IMR-90 (cell line): ENCODE measurements around the gene PAK5. TPM values are rescaled to one million over a fixed set of nuclear protein-coding genes. Genes with fewer than 3 reads are reported as not detected.

Experiments used
- ATAC-seq: fragments of 200-7000 bp; cut with Tn5 transposase; 2 replicates; pipeline ENCODE4 v1.9.1; 2020; ENCODE audit warnings: low read depth, mild to moderate bottlenecking, moderate library complexity
- BruUV-seq: library from RNA; stranded (reverse); fragments of 400-500 nt; replicated peaks from 2 replicates; lab custom pipeline; 2021; lab: Mats Ljungman, UMichigan
- CTCF ChIA-PET: fragments of 300-600 bp; formaldehyde crosslinking; extraction: SDS; loops from one replicate; lab custom pipeline; 2021; ENCODE audit warnings: antibody characterized with exemption; lab: Yijun Ruan, JAX
- POLR2A ChIA-PET: fragments of 300-600 bp; sonication (Branson Sonifier 250); formaldehyde crosslinking; loops from one replicate; lab custom pipeline; 2022; ENCODE audit warnings: antibody characterized with exemption; ENCODE audit not compliant: unreplicated experiment; lab: Charles Lee
- DNase-seq: peaks from one replicate; pipeline ENCODE4 v3.0.0; 2013
- H2AFZ ChIP-seq: replicated peaks from 2 replicates; pipeline ENCODE3; 2013; ENCODE audit warnings: low read length, mild to moderate bottlenecking; ENCODE audit not compliant: poor library complexity
- H2AK5ac ChIP-seq: 2 replicates; pipeline ENCODE4 v1.6.1; 2013; ENCODE audit warnings: low read depth, low read length, inconsistent platforms
- H2AK9ac ChIP-seq: replicated peaks from 2 replicates; pipeline ENCODE3; 2013; ENCODE audit warnings: mild to moderate bottlenecking, low read depth, low read length, moderate library complexity; ENCODE audit not compliant: poor library complexity
- H2BK120ac ChIP-seq: 2 replicates; pipeline ENCODE4 v1.6.1; 2013; ENCODE audit warnings: low read depth, low read length, inconsistent platforms
- H2BK15ac ChIP-seq: 3 replicates; pipeline ENCODE4 v1.6.1; 2013; ENCODE audit warnings: low read depth, low read length, inconsistent platforms
- H2BK20ac ChIP-seq: 2 replicates; pipeline ENCODE4 v1.6.1; 2013; ENCODE audit warnings: low read depth, mild to moderate bottlenecking, inconsistent platforms, low read length, moderate library complexity
- H2BK5ac ChIP-seq: 2 replicates; pipeline ENCODE4 v1.6.1; 2013; ENCODE audit warnings: mild to moderate bottlenecking, low read depth, low read length, inconsistent platforms; ENCODE audit not compliant: poor library complexity, severe bottlenecking
- H3K14ac ChIP-seq: replicated peaks from 2 replicates; pipeline ENCODE4 v1.6.1; 2013; ENCODE audit warnings: low read depth, low read length, inconsistent platforms
- H3K18ac ChIP-seq: 2 replicates; pipeline ENCODE4 v1.6.1; 2013; ENCODE audit warnings: low read depth, low read length, control low read depth
- H3K23ac ChIP-seq: 2 replicates; pipeline ENCODE4 v1.6.1; 2013; ENCODE audit warnings: low read depth, low read length, inconsistent platforms
- H3K27ac ChIP-seq: 2 replicates; pipeline ENCODE4 v1.5.1; 2013; ENCODE audit warnings: mild to moderate bottlenecking, control low read depth, low read length; ENCODE audit not compliant: insufficient read depth
- H3K27me3 ChIP-seq: 2 replicates; pipeline ENCODE4 v1.6.1; 2013; ENCODE audit warnings: low read length; ENCODE audit not compliant: control insufficient read depth, insufficient read depth
- H3K36me3 ChIP-seq: 2 replicates; pipeline ENCODE4 v1.6.1; 2013; ENCODE audit warnings: low read length, mixed read lengths; ENCODE audit not compliant: control insufficient read depth, insufficient read depth
- H3K4ac ChIP-seq: 2 replicates; pipeline ENCODE4 v1.6.1; 2013; ENCODE audit warnings: low read depth, low read length, inconsistent platforms
- H3K4me1 ChIP-seq: 2 replicates; pipeline ENCODE4 v1.6.1; 2013; ENCODE audit warnings: low read length, mixed read lengths; ENCODE audit not compliant: control insufficient read depth, insufficient read depth
- H3K4me2 ChIP-seq: 2 replicates; pipeline ENCODE4 v1.6.1; 2013; ENCODE audit warnings: low read depth, mild to moderate bottlenecking, control low read depth, low read length, moderate library complexity
- H3K4me3 ChIP-seq: 2 replicates; pipeline ENCODE4 v1.5.1; 2013; ENCODE audit warnings: low read depth, mild to moderate bottlenecking, control low read depth, low read length, moderate library complexity; ENCODE audit not compliant: insufficient read depth
- H3K56ac ChIP-seq: 2 replicates; pipeline ENCODE4 v1.6.1; 2013; ENCODE audit warnings: low read length, inconsistent platforms; ENCODE audit not compliant: insufficient read depth; ENCODE audit errors: extremely low read depth
- H3K79me1 ChIP-seq, 2 experiments: 2 replicates each; pipeline ENCODE4 v1.6.1; 2013; ENCODE audit warnings: low read length in 2 of 2, inconsistent platforms in 1 of 2, low read depth in 1 of 2
- H3K9ac ChIP-seq: 2 replicates; pipeline ENCODE4 v1.6.1; 2013; ENCODE audit warnings: low read depth, low read length, control low read depth
- H3K9me1 ChIP-seq: 2 replicates; pipeline ENCODE4 v1.6.1; 2013; ENCODE audit warnings: low read length, inconsistent platforms; ENCODE audit not compliant: insufficient read depth
- H3K9me3 ChIP-seq: 2 replicates; pipeline ENCODE4 v1.6.1; 2013; ENCODE audit warnings: low read length; ENCODE audit not compliant: control insufficient read depth, insufficient read depth
- H4K20me1 ChIP-seq: 2 replicates; pipeline ENCODE4 v1.6.1; 2013; ENCODE audit warnings: low read length, inconsistent platforms; ENCODE audit not compliant: insufficient read depth
- H4K5ac ChIP-seq: 2 replicates; pipeline ENCODE4 v1.6.1; 2013; ENCODE audit warnings: mild to moderate bottlenecking, low read depth, low read length, control low read depth
- H4K8ac ChIP-seq, 2 experiments: 2 replicates each; pipeline ENCODE4 v1.6.1; 2013; ENCODE audit warnings: low read depth in 2 of 2, low read length in 2 of 2, control low read depth in 1 of 2, inconsistent platforms in 1 of 2
- H4K91ac ChIP-seq: 2 replicates; pipeline ENCODE4 v1.6.1; 2013; ENCODE audit warnings: low read depth, low read length, inconsistent platforms; ENCODE audit not compliant: insufficient read depth
- CHD1 ChIP-seq: IDR thresholded peaks from 2 replicates; pipeline ENCODE4 v1.6.1; 2012; ENCODE audit warnings: low read depth, low read length, improper control_type of control experiment
- WGBS, 2 experiments: methylation state at CpG; one replicate each; pipeline versions ENCODE4 v1.1.5 to v1.1.7; 2013; ENCODE audit warnings: missing lambda C conversion rate in 2 of 2; ENCODE audit not compliant: insufficient read length in 1 of 2; ENCODE audit errors: extremely low coverage in 2 of 2; 5-methylcytosine and 5-hydroxymethylcytosine counted together
- dilution Hi-C: fragments of 300-500 bp; cut with HindIII; formaldehyde crosslinking; loops from one replicate; pipeline ENCODE4 v1.14.3; 2018; ENCODE audit warnings: low sequenced_read_pairs; ENCODE audit not compliant: unreplicated experiment
- in situ Hi-C: fragments of 300-500 bp; cut with MboI; formaldehyde crosslinking; loops from 3 replicates; pipeline ENCODE4 v1.14.3; 2019; ENCODE audit warnings: low sequenced_read_pairs, inconsistent platforms, mixed read lengths
- intact Hi-C: fragments of 100-400 bp; cut with micrococcal nuclease; formaldehyde crosslinking; loops from 2 replicates; pipeline ENCODE4 v1.10.0; 2022
- polyA plus RNA-seq, 3 experiments: library from polyadenylated mRNA; depleted of rRNA; stranded (reverse); fragments of >200 nt; gene quantifications; 2 replicates each; pipeline ENCODE4 v1.2.3, GENCODE V29; 2012; ENCODE audit warnings: low replicate concordance in 1 of 3
- total RNA-seq: library from RNA; depleted of rRNA; stranded (reverse); fragments of >200 nt; gene quantifications from 2 replicates; pipeline ENCODE4 v1.2.3, GENCODE V29; 2012

PAK5 gene
- total and polyA plus RNA-seq, 2 of the 4 experiments (the other 2 are of a cell fraction), result not detected

- no peak overlapping the region for H2AFZ ChIP-seq
- POLR2A ChIA-PET, result no interaction called here
- no CpG with 5 or more reads among the region's 5 CpGs for WGBS, 2 experiments
These were observed 222.4 kb downstream of the PAK5 start for GRCh38 chr20:9616455-9616805.

More at GRCh38 chr20:9616455-9616805, 222.4 kb downstream of the PAK5 start:
- no peaks in the 10 kb centered on the region for H3K4me1 ChIP-seq
- no peaks in the 10 kb centered on the region for H3K9me1 ChIP-seq
- ATAC-seq (no peak), DNase-seq (no peak)
- H3K4me3 ChIP-seq, result no peak overlapping the region
- no peak overlapping the region for H2BK15ac ChIP-seq
- in situ Hi-C loops, result loop anchor here (25.0 kb wide), 1 partner anchor 96 kb away; no protein-coding TSS in a partner anchor
- H3K9me3 ChIP-seq, result no peaks in the 10 kb centered on the region
- H3K79me1 ChIP-seq, result no peaks in the 10 kb centered on the region
- H3K4me2 ChIP-seq, result no peak overlapping the region
- H4K8ac ChIP-seq, result no peak overlapping the region
- H2BK20ac ChIP-seq, result no peak overlapping the region
- H3K36me3 ChIP-seq, result no peaks in the 10 kb centered on the region
- no peak overlapping the region for H3K9ac ChIP-seq
- H3K18ac ChIP-seq, result no peak overlapping the region
- BruUV-seq, result no TSS peak
- H3K27ac ChIP-seq, result no peak overlapping the region
- intact Hi-C loops, result loop anchor here (2.0 to 10.0 kb wide), 4 partner anchors 608 to 1928 kb away; no protein-coding TSS in a partner anchor
- no peak overlapping the region for H4K91ac ChIP-seq
- no peak overlapping the region for H3K14ac ChIP-seq
- no peak overlapping the region for H4K5ac ChIP-seq
- no peak overlapping the region for H3K4ac ChIP-seq
- no peaks in the 10 kb centered on the region for H4K20me1 ChIP-seq
- H2BK120ac ChIP-seq, result no peak overlapping the region
- no peak overlapping the region for H3K56ac ChIP-seq
- no peak for TF ChIP-seq CHD1
- CTCF ChIA-PET, result interaction anchor here (0.6 to 3.6 kb wide), 18 partner anchors 9 to 977 kb away, joined by 3 to 19 read pairs (median 3); no protein-coding TSS in a partner anchor
- dilution Hi-C loops, result no loop called here
- H3K23ac ChIP-seq, result no peak overlapping the region
- H2AK5ac ChIP-seq, result no peak overlapping the region
- no peak overlapping the region for H2BK5ac ChIP-seq
- H2AK9ac ChIP-seq, result no peak overlapping the region
- H3K27me3 ChIP-seq, result peaks cover 22% of the 10 kb centered on the region
